Measurements from ENCODE around the gene INA. TPM values are rescaled to one million over a fixed set of nuclear protein-coding genes. Genes with fewer than 3 reads are reported as not detected.
"Not testable (repeated sequence)": the region's sequence is repeated elsewhere in the genome, so short reads cannot be mapped to it uniquely, and the experiment has no call there.

The INA gene
- 133 and 147 TPM in 2 replicates for polyA plus RNA-seq (2014; cell fraction: cytosol; rRNA removed)
- 52.9 and 66.2 TPM in 2 replicates for polyA plus RNA-seq (2014; cell fraction: nucleus; rRNA removed)

DNA sequence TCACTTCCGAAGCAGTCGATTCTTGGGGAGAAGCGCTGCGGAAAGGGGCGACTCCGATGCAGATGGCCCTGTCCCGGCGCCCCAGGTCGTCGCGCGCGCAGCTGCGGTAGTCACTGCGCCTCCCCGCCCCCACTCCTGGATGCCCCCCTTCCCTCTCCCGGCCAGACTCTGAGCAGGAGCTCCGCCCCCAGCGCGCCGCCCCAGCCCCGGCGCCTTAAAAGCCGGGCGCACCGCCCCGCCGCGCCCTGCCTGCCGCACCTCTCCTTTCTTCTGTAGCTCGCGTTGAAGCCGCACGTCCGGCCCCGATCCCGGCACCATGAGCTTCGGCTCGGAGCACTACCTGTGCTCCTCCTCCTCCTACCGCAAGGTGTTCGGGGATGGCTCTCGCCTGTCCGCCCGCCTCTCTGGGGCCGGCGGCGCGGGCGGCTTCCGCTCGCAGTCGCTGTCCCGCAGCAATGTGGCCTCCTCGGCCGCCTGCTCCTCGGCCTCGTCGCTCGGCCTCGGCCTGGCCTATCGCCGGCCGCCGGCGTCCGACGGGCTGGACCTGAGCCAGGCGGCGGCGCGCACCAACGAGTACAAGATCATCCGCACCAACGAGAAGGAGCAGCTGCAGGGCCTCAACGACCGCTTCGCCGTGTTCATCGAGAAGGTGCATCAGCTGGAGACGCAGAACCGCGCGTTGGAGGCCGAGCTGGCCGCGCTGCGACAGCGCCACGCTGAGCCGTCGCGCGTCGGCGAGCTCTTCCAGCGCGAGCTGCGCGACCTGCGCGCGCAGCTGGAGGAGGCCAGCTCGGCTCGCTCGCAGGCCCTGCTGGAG, at the start of gene INA:
INA (plus strand) TSS at position 243 of the 817 bp plus-strand sequence; CDS start at position 317, 74 bp downstream.
- peak; percentile 85 for DNase-seq (ENCODE audit: low spot score)

GRCh38 chr10:103227416-103227815, 49.5 kb upstream of the INA start:
- DNase-seq (ENCODE audit: low spot score) = no peak

GRCh38 chr10:103231047-103231551, 45.8 kb upstream of the INA start:
- no peak for DNase-seq (ENCODE audit: low spot score)

DNA sequence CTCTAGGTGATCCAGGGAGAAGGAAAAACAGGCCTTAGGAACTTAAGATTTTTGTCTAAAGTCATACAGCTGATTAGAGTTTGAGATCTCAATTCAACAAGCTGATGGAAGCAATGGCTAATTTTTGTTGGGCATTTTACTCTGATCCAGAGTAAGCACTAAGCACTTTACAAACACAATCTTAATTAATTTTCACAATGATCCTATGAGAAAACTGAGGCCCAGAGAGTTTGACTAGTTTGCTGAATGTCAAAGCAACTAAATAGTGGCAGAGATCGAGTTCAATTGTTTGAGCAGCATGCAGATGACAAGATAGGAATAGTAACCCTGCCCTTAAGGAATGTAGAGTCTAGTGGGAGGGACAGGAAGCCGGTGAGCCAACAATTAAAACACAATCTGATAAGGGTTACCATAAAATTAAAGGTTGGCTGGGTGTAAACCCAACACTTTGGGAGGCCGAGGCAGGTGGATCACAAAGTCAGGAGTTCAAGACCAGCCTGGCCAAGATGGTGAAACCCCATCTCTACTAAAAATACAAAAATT, 44.7 kb upstream of the INA start:
- DNase-seq (ENCODE audit: low spot score) = no peak

- no peak for DNase-seq (ENCODE audit: low spot score)
Measured at GRCh38 chr10:103232772-103233488, 44.0 kb upstream of the INA start.

DNA sequence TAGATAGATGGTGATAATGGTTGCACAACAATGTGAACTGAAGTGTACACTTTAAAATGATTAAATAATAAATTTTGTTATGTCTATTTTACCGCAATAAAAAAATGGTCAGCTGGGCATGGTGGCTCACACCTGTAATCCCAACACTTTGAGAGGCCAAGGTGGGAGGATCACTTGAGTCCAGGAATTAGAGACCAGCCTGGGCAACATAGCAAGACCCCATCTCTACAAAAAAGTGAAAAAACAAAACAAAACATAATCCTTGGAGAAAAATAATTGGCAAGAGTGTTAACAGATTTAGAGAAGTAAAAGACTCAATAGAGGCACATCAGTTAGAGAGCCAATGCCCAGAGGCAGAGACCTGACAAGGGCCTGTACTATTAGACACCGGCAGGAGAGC, 41.2 kb upstream of the INA start:
- no peak for DNase-seq (ENCODE audit: low spot score)

DNA sequence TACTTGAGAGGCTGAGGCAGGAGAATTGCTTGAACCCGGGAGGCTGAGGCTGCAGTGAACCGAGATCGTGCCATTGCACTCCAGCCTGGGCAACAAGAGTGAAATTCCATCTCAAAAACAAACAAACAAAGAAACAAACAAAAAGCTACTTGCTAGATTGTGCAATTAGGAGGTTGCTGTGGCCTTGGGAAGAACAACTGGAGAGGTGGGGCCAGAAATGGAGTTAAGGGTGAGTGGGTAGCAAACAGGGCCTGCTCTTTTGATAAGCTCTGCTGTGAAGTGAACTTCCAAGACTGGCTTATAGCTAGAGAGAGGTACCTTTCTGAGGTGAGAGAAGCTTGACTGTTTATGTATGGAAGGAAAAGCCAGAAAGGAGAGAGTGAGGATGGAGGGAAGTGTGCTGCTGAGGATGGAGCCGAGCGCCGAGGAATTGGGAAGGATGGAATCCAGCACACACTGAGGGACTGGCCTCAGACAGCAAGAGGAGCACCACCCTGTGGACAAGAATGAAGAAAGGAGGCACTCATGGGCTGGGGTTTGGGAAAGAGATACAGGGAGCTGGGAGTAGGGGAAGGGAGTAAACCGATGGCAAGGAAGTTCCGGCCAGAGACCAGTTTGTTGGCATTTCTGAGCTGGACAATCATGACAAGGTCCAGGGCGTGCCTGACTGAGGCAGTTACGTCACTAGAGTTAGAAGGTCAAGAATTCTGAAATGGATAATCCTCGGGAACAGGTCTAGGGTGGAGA, 38.3 kb upstream of the INA start:
- DNase-seq (ENCODE audit: low spot score) = peak; percentile 22

- no peak for DNase-seq (ENCODE audit: low spot score)
Measured at GRCh38 chr10:103241262-103242011, 35.5 kb upstream of the INA start.

GRCh38 chr10:103244666-103245271, 32.2 kb upstream of the INA start:
- DNase-seq (ENCODE audit: low spot score) = peak; percentile 50

- DNase-seq (ENCODE audit: low spot score) = not testable (repeated sequence)
Measured at GRCh38 chr10:103245587-103245986, 31.4 kb upstream of the INA start, which contains the start of gene RPEL1. Gene RPEL1, plus strand, starts transcription at chr10:103245887. Its CDS starts 110 bp downstream, at chr10:103245997.

DNA sequence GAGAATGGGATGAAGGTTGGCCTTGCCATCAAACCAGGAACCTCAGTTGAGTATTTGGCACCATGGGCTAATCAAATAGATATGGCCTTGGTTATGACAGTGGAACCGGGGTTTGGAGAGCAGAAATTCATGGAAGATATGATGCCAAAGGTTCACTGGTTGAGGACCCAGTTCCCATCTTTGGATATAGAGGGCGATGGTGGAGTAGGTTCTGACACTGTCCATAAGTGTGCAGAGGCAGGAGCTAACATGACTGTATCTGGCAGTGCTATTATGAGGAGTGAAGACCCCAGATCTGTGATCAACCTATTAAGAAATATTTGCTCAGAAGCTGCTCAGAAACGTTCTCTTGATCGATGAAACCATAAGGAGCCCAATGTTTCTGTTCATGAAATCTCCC, 30.6 kb upstream of the INA start:
- no peak for DNase-seq (ENCODE audit: low spot score)

GRCh38 chr10:103254113-103254512, 22.8 kb upstream of the INA start:
- DNase-seq (ENCODE audit: low spot score) = no peak

DNA sequence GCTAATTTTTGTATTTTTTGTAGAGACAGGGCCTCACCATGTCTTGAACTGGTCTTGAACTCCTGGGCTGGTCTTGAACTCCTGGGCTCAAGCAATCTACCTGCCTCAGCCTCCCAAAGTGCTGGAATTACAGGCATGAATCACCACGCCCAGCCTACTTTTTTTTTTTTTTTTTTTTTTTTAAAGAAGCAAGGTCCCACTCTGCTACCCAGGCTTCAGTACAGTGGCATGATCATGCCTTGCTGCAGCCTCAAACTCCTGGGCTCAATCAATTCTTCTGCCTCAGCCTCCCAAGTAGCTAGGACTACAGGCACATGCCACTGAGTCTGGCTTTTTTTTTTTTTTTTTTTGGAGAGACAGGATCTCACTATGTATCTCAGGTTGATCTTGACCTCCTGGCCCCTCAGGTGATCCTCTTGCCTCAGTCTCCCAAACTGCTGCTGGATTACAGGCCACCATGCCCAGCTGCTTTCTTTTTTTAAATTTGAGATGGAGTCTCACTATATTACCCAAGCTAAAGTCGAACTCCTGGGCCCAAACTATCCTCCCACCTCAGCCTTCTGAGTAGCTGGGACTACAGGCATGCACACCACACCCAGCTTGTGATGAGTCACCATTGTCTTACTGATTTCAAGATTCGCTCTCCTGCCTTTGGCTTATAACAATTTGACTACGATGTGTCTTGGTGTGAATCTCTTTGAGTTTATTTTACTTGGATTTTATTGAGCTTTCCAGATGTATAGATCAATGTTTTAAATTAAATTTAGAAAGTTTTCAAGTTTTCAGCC, 22.2 kb upstream of the INA start:
- no peak for DNase-seq (ENCODE audit: low spot score)

GRCh38 chr10:103256613-103257012, 20.3 kb upstream of the INA start:
- DNase-seq (ENCODE audit: low spot score) = no peak

DNA sequence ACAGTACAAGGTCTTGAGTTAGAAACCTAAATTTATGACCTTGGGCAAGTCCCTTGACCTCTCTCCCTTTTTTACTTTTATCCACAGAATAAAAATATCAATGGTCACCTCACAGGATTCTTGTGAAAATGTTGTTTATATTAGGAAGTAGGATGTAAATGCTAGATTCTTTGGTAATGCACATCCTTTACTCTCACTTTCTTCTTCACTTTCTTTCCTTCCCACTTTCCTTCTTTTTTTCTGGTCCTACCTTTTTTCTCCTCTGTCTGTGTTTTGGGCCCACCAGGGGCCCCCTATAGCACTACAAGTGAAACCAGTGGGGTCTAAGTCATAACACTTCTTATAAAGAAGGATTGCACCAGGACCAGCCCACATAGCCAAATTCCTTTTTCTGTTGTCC, 19.1 kb upstream of the INA start:
- no peak for DNase-seq (ENCODE audit: low spot score)

- not testable (repeated sequence) for DNase-seq (ENCODE audit: low spot score)
Measured at GRCh38 chr10:103258928-103259327, 18.0 kb upstream of the INA start.

- DNase-seq (ENCODE audit: low spot score) = no peak
Measured at GRCh38 chr10:103259989-103260388, 16.9 kb upstream of the INA start.

DNA sequence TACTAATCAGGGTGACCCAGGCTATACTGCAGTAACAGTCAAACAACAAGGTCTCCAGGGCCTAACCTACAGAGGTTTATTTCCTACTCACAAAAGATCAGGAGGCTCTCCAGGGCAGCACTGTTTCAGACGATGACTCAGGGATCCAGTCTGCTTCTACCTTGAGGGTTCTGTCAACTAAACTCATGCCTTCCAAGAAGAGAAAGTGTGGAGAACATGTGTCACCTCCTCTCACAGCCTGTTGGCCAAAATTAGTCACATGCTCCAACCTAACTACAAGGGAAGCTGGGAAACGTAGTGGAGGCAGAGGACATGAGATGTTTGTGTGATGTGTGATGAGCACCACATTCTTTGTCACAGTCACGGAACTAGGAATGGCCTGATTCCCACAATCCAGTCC, 14.7 kb upstream of the INA start:
- DNase-seq (ENCODE audit: low spot score) = no peak

DNA sequence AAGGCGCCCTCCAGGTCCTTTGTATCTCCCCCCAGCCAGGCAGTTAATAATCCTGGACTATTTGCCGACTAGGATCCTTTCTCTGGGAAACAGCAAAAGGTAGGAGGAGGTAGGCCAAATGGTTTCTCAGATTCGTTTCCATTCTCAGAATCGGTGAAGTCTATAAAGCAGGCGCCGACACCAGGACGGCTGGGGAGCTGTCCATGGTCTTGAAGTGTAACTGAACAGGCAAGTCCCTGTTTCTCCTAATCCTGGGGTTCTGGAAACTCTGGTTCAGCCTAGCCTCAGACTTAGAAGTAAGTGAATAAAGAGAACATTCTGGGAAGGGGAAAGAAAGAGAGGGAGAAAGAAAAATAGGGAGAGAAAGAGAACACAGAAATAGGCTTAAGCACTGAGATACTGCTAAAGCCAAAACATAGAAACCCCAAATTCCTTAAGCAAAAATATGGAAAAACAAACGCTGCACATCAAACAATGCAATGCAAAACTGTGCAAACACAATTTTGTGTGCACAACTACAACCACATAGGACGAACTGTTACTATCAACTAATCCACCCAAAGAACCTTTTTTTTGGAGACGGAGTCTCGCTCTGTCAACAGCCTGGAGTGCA, 11.1 kb upstream of the INA start:
- no peak for DNase-seq (ENCODE audit: low spot score)

Data from SK-N-DZ (cell line).